GM18907 (cell line): ENCODE data around the gene KCTD16.

Source experiments
- ATAC-seq: cut with Tn5 transposase; IDR thresholded peaks from one replicate; pipeline ENCODE4 v1.9.1; 2021; ENCODE audit warnings: mild to moderate bottlenecking, moderate library complexity; ENCODE audit not compliant: unreplicated experiment

Gene KCTD16

GRCh38 chr5:144504929-144505577 lies 334.4 kb downstream of the KCTD16 start:
- ATAC-seq: no peak

DNA sequence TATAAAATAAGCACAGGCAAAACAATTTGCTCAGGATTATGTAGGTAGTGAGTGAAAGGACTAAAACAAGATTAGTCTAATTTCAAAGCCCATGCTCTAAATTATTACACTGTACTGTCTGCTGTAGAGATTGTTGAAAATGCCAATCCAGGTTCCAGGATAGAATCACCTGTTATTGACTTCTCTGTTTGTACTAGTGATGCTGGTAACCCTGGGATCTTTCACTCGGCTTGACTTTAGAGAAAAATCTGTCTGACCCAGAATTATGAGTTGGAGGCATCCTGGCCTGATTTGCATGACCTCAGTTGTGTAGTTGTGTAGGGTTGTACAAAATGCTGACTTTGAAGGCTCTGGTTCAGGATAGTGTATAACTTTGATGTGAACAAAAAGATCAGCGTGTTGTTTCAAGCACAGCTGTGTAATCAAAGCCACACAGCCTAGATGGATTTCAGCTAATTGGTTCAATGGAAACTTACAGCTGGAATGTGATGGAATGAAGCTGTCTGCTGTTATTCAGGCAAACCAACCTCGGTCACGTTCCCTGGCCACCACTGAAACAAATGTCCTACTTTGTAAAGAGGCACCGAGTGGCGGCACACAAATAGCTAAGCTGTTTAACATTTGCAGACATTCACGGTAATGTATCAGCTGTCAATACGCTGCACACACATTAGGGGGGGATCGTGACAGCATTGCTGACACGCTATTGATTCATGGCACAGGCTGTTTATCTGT lies 340.3 kb downstream of the KCTD16 start:
- ATAC-seq: no peak

DNA sequence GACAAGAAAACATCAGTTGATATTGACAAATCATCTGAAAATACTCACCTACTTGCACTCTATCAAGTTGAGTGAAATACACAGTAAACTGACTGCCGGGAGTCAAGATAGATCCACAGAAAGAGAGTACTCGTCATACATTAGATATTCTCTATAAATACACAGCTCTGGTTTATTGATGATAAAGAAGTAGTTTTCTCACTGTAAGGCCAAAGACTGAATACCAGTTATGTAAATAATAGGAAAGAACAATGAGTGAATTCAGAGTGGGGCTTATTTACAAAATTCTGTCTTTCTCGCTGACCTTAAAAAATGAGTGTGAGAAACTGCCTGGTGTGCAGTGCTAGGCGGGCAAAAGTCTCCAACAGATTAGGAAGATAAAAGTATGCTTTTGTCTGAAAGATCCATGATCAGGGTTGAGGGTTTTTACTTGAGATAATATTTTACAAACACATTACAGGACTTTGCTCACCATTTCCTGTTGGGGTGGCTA lies 341.0 kb downstream of the KCTD16 start:
- ATAC-seq: no peak

DNA sequence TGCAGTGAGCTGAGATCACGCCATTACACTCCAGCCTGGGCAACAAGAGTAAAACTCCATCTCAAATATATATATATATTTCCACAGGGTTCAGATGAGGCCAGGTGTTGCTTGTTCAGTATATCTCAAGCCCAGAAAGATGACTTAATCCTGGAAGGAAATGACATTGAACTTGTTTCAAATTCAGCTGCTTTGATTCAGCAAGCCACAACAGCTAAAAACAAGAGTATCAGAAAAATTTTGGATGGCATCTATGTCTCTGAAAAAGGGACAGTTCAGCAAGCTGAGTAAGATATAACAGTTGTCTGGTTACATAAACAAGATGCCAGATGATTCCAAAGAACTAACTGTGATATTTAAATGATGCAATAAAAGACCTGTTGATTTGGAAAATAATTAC lies 352.0 kb downstream of the KCTD16 start:
- no peak for ATAC-seq

GRCh38 chr5:144525000-144525399 lies 354.3 kb downstream of the KCTD16 start:
- ATAC-seq: no peak

GRCh38 chr5:144531188-144531587 lies 360.5 kb downstream of the KCTD16 start:
- ATAC-seq: no peak
